ENCODE data around the gene ESRRG. TPM values are rescaled to one million over a fixed set of nuclear protein-coding genes. Genes with fewer than 3 reads are reported as not detected.
A peak's percentile ranks its signal among the peaks of the same experiment; 100 is the strongest.

Gene ESRRG
- total RNA-seq = not detected
- polyA plus RNA-seq = not detected
- 0 to 0.09 (median 0) reads per million in 6 experiments for total RNA-seq

DNA sequence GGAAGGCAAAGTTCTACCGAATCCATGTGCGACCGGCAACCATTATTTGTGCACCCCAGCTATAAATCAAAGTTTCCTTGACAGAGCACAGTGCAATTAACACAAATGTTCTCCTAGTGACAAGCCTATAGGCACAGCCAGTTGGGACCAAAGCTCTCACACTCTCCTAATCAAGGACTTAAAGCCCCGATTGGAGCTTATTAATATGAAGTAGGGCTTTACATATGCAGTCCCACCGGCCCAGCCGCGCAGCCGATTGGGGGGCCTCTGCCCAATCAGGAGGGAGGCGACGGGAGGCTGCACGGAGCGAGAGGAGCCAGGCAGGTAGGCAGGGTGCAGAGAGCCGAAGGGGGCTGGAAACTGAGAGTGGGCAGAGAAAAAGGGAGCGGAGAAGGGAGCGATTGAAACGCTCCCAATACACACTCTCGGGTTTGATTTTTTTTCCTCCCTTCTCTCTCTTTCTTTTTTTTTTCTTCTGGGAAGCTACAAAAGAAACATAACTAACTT lies at the start of gene ESRRG:
TSS of gene ESRRG (minus strand) at position 156 of the 507 bp plus-strand sequence. CDS start at position 26, 130 bp downstream.
- Mint-ChIP-seq H3K27ac (no peak within 1 kb of the TSS), H3K36me3 (no peaks in the 10 kb centered on the region), H3K4me3 (peak within 1 kb of the TSS in 6 of 10 donors; percentile 19 to 62 (median 40)), H3K4me1 (peaks cover 0 to 11% (median 3%) of the 10 kb centered on the region in 4 donors), H3K9me3 (peaks cover 0 to 6% (median 0%) of the 10 kb centered on the region in 9 donors), H3K27me3 (peaks cover 5 to 28% (median 11%) of the 10 kb centered on the region in 5 donors)
- ATAC-seq (peak in 1 of 2 donors; percentile 16), DNase-seq (no peak)
- POLR2A ChIA-PET = interaction anchor here (0.5 kb wide), 1 partner anchor 416 kb away, joined by 5 read pairs; no protein-coding TSS in a partner anchor

DNA sequence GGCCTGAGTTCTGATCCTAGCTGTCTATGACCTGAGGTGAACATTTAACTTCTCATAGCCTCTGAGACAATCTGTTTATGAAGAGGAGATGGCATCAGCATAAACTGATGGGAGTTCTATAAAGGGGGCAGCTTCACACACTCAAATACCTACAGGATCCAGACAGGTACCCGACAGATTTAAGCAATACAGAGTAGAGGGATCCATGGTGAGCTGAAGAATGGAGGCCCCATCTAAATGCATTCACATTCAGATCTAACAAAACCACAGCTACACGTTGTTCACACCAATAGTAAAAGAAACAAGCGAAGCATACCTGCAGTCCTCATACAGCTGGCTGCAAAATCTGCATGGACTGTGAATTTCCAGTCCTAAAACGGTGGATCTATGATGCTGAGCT lies 48.7 kb upstream of the ESRRG start:
- Mint-ChIP-seq H3K36me3 (no peaks in the 10 kb centered on the region), H3K4me3 (no peak overlapping the region), H3K27ac (no peak overlapping the region), H3K27me3 (peaks cover 0 to 6% (median 0%) of the 10 kb centered on the region in 5 donors), H3K4me1 (no peaks in the 10 kb centered on the region), H3K9me3 (peaks cover 0 to 16% (median 3%) of the 10 kb centered on the region in 9 donors)
- POLR2A ChIA-PET = no interaction called here
- ATAC-seq (no peak), DNase-seq (no peak)

DNA sequence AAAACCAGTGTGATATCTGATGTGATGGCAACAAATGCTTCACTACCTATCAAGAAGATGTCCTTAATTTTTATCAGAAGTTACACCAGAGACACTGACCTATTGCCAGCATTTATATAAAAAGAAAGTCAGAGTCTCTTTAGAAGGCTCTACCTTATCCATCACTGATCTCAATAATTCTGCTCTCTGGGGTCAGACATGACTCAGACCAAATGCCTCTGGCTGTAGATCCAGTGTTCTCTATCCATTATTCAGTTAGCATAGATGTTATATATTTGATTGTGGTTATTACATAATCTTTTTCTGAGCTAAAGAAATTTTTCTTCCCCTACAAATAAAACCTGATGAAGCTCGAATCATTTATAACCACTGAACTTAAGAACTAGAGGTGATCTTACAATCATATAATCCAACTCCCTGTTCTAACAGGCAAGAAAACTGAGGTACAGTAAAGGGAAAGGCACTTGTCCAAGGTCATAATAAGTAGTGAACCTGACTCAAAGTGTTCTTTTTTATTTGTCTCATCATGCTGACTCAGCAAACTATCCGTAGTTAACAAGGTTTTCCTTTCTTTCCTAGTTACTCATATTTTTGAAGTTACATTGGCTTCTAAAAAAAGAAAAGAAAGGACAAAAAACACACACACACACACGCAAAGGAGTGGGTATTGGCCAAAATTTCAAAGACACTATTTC lies 43.6 kb upstream of the ESRRG start:
- POLR2A ChIA-PET = no interaction called here
- no peaks in the 10 kb centered on the region for H3K36me3 Mint-ChIP-seq
- DNase-seq = no peak
- no peak for ATAC-seq
- peaks cover 0 to 9% (median 0%) of the 10 kb centered on the region in 9 donors for H3K9me3 Mint-ChIP-seq
- H3K27ac Mint-ChIP-seq = no peak overlapping the region
- no peaks in the 10 kb centered on the region for H3K27me3 Mint-ChIP-seq
- no peak overlapping the region for H3K4me3 Mint-ChIP-seq
- H3K4me1 Mint-ChIP-seq = no peaks in the 10 kb centered on the region

DNA sequence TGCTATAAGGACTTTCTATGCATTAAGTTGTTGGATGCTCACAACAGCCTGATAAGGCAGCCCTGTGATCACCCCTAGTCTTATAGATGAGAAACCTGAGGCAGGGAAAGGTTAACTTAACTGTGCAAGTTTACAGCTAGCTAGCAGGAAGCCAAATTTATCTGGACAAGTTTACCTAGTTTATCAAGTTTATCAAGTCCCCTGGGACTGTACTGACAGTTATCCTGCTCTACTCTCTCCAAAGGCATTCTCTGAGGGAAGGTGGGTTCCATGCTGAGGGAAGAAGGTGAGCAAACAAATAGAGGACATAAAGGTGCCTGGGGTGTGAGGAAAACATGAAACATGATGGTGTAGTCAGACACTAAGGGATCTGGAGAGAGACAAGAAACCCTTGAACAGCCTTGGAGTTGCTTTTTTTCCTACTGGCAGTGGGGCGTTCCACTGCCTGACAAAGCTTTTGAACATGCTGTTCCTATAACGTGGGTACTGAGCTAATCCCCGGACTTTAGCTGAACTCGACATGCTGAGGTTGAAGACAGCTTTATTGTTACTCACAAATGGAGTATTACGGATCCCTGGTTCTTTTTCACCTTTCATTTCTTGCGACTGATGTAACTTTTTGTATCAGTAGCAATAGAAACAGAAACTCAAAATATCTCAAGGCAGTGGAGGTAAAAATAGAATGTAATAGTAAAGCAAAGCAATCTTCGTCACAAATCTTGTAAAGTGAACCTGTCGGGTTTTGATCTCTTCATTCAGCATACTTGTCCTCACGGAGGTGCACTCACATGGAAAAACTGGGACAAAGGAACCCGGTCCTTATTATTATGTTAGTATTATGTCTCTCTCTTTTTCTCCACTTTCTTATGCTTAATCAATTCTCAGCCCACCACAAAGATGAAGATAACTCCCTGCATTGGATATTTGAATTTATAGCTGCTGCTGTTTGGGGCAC lies 42.4 kb upstream of the ESRRG start:
- H3K27me3 Mint-ChIP-seq = no peaks in the 10 kb centered on the region
- POLR2A ChIA-PET = no interaction called here
- H3K36me3 Mint-ChIP-seq = no peaks in the 10 kb centered on the region
- H3K4me3 Mint-ChIP-seq = no peak overlapping the region
- DNase-seq = no peak
- peaks cover 0 to 9% (median 0%) of the 10 kb centered on the region in 9 donors for H3K9me3 Mint-ChIP-seq
- H3K27ac Mint-ChIP-seq = no peak overlapping the region
- H3K4me1 Mint-ChIP-seq = no peaks in the 10 kb centered on the region
- ATAC-seq = no peak

DNA sequence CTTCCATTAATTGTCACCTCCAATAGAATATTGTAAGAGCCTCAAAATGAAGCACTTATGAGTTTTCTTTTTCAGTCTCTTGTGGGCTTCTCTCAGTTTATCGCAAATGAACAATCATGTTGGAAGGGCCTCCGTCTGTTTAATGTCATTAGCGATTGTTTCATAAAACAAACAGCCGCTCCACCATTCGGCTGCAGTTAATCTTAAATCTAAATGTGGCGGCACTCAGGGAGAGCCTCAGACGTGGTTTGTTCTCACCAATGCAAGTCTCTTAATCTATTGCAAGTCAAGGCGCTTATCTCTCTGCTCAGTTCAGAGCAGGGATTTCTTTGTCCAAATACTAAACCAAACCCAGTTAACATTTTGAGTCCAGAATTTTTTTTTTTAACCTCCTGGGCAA lies 34.9 kb upstream of the ESRRG start:
- H3K36me3 Mint-ChIP-seq = no peaks in the 10 kb centered on the region
- peaks cover 0 to 10% (median 0%) of the 10 kb centered on the region in 9 donors for H3K9me3 Mint-ChIP-seq
- no peak for ATAC-seq
- no peak for DNase-seq
- no peak overlapping the region for H3K27ac Mint-ChIP-seq
- H3K4me3 Mint-ChIP-seq = no peak overlapping the region
- no peaks in the 10 kb centered on the region for H3K27me3 Mint-ChIP-seq
- POLR2A ChIA-PET = no interaction called here
- no peaks in the 10 kb centered on the region for H3K4me1 Mint-ChIP-seq

DNA sequence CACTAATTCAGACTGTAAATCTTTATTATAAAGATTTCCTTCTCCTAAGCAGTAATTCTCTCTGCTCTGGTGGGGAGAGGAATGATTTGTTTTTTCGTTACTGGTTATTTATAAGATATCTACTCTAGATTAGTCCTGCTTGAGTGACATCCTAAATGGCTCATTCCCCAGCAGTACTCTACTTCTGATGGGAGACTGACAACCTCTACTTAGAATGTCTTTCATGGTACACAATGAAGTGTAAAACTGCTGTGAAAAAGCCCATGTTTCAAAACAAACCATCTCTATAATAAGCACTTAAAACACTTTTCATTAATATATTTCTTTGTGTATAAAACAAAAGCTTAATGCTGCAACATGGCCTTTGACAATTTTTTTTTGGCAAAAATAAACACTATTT lies 33.9 kb upstream of the ESRRG start:
- POLR2A ChIA-PET = no interaction called here
- H3K4me1 Mint-ChIP-seq = no peaks in the 10 kb centered on the region

DNA sequence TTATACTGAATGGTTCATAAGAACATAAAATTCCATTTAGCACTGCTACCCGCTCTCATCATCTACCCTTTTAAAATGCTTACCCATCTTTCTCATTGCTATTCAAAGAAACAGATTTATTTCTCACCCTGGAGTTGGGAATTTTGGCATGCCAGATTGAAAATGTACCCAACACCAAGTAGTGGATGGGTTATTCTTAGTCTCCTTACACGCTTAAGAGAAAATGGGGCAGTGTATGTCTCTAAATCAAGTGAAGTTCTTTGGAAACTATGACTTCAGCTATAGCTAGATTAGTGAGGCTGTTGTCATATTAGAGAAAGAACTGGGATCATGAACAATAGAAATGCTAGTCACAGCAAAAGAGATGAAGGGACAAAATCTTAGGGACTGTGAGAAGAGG lies 27.7 kb upstream of the ESRRG start:
- Mint-ChIP-seq H3K4me3 (no peak overlapping the region), H3K4me1 (no peaks in the 10 kb centered on the region), H3K27me3 (no peaks in the 10 kb centered on the region), H3K9me3 (peaks cover 0 to 10% (median 0%) of the 10 kb centered on the region in 9 donors), H3K36me3 (no peaks in the 10 kb centered on the region), H3K27ac (no peak overlapping the region)
- no peak for ATAC-seq
- DNase-seq = no peak
- POLR2A ChIA-PET = no interaction called here

More for the DNA sequence above, 33.9 kb upstream of the ESRRG start:
- Mint-ChIP-seq H3K36me3 (no peaks in the 10 kb centered on the region), H3K9me3 (peaks cover 0 to 10% (median 0%) of the 10 kb centered on the region in 9 donors), H3K4me3 (no peak overlapping the region), H3K27ac (no peak overlapping the region), H3K27me3 (no peaks in the 10 kb centered on the region)
- ATAC-seq = no peak
- no peak for DNase-seq

DNA sequence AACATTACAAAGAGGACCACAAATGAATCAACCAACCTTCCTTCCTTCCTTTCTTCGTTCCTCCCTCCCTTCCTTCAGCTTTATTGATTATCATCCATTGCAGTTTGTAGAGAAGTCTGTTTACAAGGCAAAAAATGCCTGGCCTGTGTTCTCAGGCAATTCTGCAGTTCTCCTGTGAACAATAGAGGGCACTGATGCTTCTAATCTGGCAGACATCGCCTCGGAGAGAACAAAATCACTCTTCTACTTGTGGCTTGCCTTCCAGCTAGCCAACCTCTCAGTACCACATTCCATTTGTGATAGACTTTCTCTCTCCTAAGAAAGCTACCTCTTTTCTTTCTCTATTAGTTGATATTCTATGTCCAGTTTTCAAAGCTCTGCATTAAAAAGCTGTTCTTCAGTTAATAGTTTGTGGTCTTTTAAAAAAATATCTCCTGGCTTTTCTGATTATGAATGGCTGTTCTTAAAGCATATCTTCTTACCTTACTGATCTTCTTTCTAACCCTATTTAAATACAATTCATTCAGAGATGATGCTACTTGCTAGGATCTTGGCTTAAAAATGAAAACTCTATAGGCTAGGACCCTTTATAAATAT lies 26.9 kb upstream of the ESRRG start:
- POLR2A ChIA-PET = no interaction called here
- DNase-seq (no peak), ATAC-seq (no peak)
- Mint-ChIP-seq H3K27ac (no peak overlapping the region), H3K9me3 (peaks cover 0 to 10% (median 0%) of the 10 kb centered on the region in 9 donors), H3K27me3 (no peaks in the 10 kb centered on the region), H3K4me1 (no peaks in the 10 kb centered on the region), H3K36me3 (no peaks in the 10 kb centered on the region), H3K4me3 (no peak overlapping the region)

DNA sequence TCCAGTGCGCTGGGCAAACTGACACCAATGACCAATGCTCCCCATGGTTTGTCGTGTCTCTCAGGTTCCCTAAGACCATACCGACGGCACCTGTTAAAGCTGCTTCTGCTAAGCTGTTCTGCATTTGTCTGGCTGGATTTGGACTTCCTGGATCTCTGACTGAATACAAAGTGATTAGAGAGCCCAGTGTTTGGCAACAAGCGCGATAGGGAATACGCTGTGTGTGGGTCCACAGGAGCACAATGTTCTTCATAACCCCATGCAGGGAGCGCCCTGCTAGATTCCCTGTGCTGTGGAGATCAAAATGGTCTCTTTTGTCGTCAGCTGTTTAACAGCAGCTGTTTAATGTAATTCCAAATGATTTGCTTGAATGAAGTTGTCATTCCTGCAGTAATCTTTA lies 26.0 kb upstream of the ESRRG start:
- peaks cover 0 to 4% (median 0%) of the 10 kb centered on the region in 9 donors for H3K9me3 Mint-ChIP-seq
- H3K36me3 Mint-ChIP-seq = no peaks in the 10 kb centered on the region
- H3K4me1 Mint-ChIP-seq = no peaks in the 10 kb centered on the region
- H3K4me3 Mint-ChIP-seq = no peak overlapping the region
- no peaks in the 10 kb centered on the region for H3K27me3 Mint-ChIP-seq
- DNase-seq (no peak), ATAC-seq (no peak)
- POLR2A ChIA-PET = no interaction called here
- no peak overlapping the region for H3K27ac Mint-ChIP-seq

DNA sequence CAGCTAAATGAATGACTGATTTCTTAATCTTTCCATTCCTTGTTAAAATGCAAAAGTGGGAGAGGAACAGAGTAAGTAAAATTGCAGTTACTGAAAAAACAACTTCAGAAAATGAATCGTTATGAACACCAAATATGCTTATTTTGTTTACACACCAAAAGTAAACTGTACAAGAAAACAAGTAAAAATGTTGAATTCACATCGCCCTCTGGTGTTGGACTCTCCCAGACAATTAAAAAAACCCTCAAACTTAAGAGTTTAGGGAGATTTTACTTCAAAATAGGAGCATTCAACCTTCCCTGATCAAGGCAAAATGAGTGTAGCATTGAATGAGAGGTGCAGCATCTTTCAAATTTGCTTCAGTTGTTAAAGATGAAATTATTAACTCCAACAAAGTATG lies 19.4 kb upstream of the ESRRG start:
- peaks cover 0 to 4% (median 0%) of the 10 kb centered on the region in 9 donors for H3K9me3 Mint-ChIP-seq
- POLR2A ChIA-PET = no interaction called here
- no peak overlapping the region for H3K27ac Mint-ChIP-seq
- DNase-seq (no peak), ATAC-seq (no peak)
- no peaks in the 10 kb centered on the region for H3K36me3 Mint-ChIP-seq
- no peaks in the 10 kb centered on the region for H3K27me3 Mint-ChIP-seq
- no peaks in the 10 kb centered on the region for H3K4me1 Mint-ChIP-seq
- H3K4me3 Mint-ChIP-seq = no peak overlapping the region

DNA sequence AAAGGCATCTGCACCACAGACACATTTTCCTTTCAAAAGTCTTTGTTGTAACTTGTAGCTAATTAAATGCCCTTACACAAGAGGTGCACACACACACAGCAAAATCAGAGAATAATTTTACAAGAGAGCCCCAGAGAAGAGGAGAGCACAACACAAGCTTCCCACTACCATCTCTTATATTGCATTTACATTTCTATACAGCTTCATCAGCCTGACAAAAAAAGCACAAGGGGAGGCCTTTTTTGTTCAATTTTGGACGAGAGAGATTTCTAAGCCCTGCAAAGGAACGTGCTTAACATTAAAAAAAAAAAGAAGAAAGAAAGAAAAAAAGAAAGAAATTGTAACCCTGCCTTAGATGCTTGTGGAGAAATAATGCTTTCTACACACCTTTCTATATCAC lies 17.1 kb upstream of the ESRRG start:
- POLR2A ChIA-PET = no interaction called here
- Mint-ChIP-seq H3K9me3 (peaks cover 0 to 4% (median 0%) of the 10 kb centered on the region in 9 donors), H3K27me3 (no peaks in the 10 kb centered on the region), H3K36me3 (no peaks in the 10 kb centered on the region), H3K27ac (no peak overlapping the region), H3K4me3 (no peak overlapping the region), H3K4me1 (no peaks in the 10 kb centered on the region)
- no peak for DNase-seq
- no peak for ATAC-seq

DNA sequence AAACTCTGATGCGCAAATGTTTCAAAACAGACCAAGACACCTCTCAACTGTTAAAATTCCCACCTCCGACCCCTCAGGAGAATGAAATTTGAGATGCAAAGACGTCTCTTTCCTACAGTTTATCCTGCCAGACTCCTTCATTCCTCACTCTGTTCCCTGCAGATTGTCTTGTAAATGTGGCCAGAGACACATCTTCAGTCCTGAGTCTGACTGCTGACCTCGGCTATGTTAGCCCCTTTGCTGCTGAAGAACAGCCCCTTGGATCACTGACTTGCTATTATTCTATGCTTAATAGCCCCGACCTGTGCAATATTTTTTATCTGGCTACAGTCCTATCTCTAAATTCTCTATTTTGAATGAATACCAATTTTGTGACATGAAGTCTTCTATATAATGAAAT lies 16.6 kb upstream of the ESRRG start:
- Mint-ChIP-seq H3K36me3 (no peaks in the 10 kb centered on the region), H3K27me3 (no peaks in the 10 kb centered on the region), H3K27ac (no peak overlapping the region), H3K9me3 (peaks cover 0 to 4% (median 0%) of the 10 kb centered on the region in 9 donors), H3K4me1 (no peaks in the 10 kb centered on the region), H3K4me3 (no peak overlapping the region)
- ATAC-seq (no peak), DNase-seq (no peak)
- POLR2A ChIA-PET = no interaction called here

DNA sequence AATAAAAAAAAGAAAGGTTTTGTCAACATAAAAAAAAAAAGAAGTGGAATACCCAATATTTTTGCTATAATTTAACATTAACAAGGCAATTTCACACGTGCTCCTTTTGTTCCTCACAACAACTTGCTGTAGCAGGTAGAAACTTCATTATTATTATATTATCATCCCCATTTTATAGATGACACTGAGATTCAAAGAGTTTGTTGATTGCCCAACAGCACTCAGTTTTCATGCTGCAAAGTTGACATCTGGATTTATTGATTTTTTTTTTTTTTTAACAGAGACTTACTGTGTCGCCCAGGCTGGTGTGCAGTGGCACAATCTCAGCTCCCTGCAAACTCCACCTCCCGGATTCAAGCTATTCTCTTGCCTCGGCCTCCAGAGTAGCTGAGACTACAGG lies 8.9 kb upstream of the ESRRG start:
- Mint-ChIP-seq H3K4me3 (no peak overlapping the region), H3K27ac (no peak overlapping the region), H3K9me3 (peaks cover 0 to 8% (median 3%) of the 10 kb centered on the region in 9 donors), H3K4me1 (no peaks in the 10 kb centered on the region), H3K36me3 (no peaks in the 10 kb centered on the region), H3K27me3 (no peaks in the 10 kb centered on the region)
- DNase-seq (no peak), ATAC-seq (no peak)
- POLR2A ChIA-PET = no interaction called here
